Brain microvascular endothelial cell (primary cell): ENCODE results near the gene U2AF2.

ENCODE experiments used
- DNase-seq: peaks from one replicate; pipeline ENCODE4 v3.0.0-alpha.2; 2020
- H3K27ac ChIP-seq: fragments of 250-450 bp; sonication (Bioruptor Pico); 2 replicates; pipeline ENCODE4 v1.5.1; 2020; ENCODE audit warnings: mild to moderate bottlenecking, moderate library complexity
- H3K27me3 ChIP-seq: fragments of 250-450 bp; sonication (Bioruptor Pico); replicated peaks from 2 replicates; pipeline ENCODE4 v1.5.1; 2020; ENCODE audit warnings: mild to moderate bottlenecking
- H3K36me3 ChIP-seq: fragments of 250-450 bp; sonication (Bioruptor Pico); replicated peaks from 2 replicates; pipeline ENCODE4 v1.5.1; 2020; ENCODE audit warnings: mild to moderate bottlenecking
- H3K4me3 ChIP-seq: 2 replicates; pipeline ENCODE4 v1.5.1; 2011; ENCODE audit warnings: low read depth, mild to moderate bottlenecking, control low read depth, low read length, moderate library complexity
- in situ Hi-C: cut with HindIII; loops from 2 replicates; pipeline ENCODE4 v1.10.0; 2017; ENCODE audit warnings: low sequenced_read_pairs, low pct_ligation_motif_present
- TF ChIP-seq, protein P1 (sequence below): IDR thresholded peaks from 2 replicates; pipeline ENCODE4 v1.5.1; 2011; ENCODE audit warnings: low read depth, mild to moderate bottlenecking, moderate library complexity, low read length, control low read depth, inconsistent platforms; ENCODE audit errors: missing control alignments

The U2AF2 gene

DNA sequence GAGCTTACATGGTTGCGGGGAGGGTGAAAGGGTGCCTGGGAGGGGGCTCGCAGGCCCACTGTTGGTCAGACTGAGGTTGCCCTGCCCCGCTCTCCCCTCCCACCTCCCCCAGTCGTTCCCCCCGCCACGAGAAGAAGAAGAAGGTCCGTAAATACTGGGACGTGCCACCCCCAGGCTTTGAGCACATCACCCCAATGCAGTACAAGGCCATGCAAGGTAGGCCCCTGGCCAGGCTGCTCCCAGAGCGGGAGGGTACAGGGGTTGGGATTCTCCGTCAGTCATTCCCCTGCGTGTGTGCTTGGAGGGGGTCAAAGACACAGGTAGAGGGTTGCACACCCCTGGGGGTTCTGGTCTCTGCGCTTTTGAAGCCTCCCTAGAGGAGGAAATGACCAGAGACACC lies 5.6 kb downstream of the U2AF2 start:
- no peak overlapping the region for H3K27ac ChIP-seq
- in situ Hi-C loops, result no loop called here
- H3K36me3 ChIP-seq, result peaks cover 53% of the 10 kb centered on the region

DNA sequence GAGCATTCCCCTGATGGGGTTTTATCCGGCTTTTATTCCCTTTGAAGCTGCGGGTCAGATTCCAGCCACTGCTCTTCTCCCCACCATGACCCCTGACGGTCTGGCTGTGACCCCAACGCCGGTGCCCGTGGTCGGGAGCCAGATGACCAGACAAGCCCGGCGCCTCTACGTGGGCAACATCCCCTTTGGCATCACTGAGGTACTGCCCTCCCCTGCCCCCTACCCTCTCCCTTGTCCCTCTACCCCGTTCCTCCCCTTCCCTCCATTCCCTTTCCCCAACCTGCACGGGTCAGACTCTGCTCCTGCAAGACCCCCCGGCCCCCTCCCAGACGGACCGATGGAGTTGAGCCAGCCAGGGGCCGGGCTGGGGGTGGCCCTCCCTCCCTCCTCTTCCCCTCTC lies 6.2 kb downstream of the U2AF2 start:
- no peak for DNase-seq
- TF ChIP-seq, protein P1, sequence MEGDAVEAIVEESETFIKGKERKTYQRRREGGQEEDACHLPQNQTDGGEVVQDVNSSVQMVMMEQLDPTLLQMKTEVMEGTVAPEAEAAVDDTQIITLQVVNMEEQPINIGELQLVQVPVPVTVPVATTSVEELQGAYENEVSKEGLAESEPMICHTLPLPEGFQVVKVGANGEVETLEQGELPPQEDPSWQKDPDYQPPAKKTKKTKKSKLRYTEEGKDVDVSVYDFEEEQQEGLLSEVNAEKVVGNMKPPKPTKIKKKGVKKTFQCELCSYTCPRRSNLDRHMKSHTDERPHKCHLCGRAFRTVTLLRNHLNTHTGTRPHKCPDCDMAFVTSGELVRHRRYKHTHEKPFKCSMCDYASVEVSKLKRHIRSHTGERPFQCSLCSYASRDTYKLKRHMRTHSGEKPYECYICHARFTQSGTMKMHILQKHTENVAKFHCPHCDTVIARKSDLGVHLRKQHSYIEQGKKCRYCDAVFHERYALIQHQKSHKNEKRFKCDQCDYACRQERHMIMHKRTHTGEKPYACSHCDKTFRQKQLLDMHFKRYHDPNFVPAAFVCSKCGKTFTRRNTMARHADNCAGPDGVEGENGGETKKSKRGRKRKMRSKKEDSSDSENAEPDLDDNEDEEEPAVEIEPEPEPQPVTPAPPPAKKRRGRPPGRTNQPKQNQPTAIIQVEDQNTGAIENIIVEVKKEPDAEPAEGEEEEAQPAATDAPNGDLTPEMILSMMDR, result no peak
- Histone ChIP-seq H3K4me3 (no peak overlapping the region), H3K27me3 (no peaks in the 10 kb centered on the region), H3K27ac (no peak overlapping the region), H3K36me3 (peaks cover 59% of the 10 kb centered on the region)
- in situ Hi-C loops, result no loop called here

More for the DNA sequence above, 5.6 kb downstream of the U2AF2 start:
- DNase-seq, result no peak
- Histone ChIP-seq H3K27me3 (no peaks in the 10 kb centered on the region), H3K4me3 (no peak overlapping the region)
- TF ChIP-seq, protein P1, result no peak

DNA sequence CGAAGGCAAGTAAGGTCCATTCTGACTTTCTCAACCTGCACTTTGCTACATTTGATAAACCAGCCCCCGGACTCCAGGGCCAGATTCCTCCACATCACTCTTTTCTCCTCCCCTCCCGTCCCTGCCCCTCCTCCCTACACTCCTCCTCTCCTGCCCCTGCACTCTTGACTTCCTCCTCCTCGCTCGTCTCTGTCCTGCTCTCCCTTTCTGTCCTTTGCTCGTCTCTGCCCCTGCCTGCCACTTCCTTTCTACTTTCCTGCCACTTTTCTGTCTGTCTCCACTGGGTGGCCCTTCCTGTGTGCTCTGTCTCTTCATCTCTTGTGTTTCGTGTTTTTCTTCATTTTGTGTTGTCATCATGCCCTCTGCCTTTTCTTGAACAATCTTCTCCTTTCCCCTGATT lies 7.0 kb downstream of the U2AF2 start:
- no peaks in the 10 kb centered on the region for H3K27me3 ChIP-seq
- peaks cover 67% of the 10 kb centered on the region for H3K36me3 ChIP-seq
- no peak overlapping the region for H3K4me3 ChIP-seq
- no peak for DNase-seq
- H3K27ac ChIP-seq, result no peak overlapping the region
- in situ Hi-C loops, result no loop called here
- TF ChIP-seq, protein P1, result no peak

DNA sequence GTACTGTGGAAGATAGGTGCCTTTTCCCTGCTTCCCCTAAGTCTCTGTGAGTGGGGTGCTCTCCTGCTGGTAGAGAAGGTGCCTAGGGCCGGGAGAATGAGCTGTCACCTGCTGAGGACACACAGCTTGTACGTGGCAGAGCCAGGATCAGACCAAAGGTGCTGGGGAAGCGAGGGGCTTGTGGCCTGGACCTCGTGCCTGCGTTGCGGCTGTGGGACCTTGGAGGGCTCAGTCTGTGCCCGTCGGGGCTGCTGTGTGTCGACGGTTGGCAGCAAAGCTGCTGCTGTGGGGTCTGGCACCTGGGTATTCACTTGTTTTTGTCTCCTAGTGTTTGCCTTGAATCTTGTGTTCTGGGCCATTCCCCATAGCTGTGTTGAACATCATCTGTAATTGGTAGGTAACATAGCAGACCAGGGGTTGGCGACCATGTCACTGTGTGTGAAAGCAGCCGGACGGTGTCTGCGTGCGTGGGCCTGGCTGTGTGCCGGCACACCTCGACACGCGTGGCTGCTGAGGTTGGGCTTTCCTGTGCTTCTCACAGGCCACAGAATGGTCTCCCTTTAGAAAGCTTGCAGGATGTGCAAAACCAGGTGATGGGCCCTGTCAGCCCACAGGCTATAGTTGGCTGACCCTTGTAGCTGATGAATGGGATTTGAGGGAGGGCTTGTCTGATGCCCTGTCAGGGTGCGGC lies 9.2 kb downstream of the U2AF2 start:
- H3K36me3 ChIP-seq, result peaks cover 86% of the 10 kb centered on the region
- H3K27ac ChIP-seq, result no peak overlapping the region
- no peak overlapping the region for H3K4me3 ChIP-seq
- in situ Hi-C loops, result no loop called here
- no peaks in the 10 kb centered on the region for H3K27me3 ChIP-seq
- TF ChIP-seq, protein P1, result no peak
- DNase-seq, result no peak

DNA sequence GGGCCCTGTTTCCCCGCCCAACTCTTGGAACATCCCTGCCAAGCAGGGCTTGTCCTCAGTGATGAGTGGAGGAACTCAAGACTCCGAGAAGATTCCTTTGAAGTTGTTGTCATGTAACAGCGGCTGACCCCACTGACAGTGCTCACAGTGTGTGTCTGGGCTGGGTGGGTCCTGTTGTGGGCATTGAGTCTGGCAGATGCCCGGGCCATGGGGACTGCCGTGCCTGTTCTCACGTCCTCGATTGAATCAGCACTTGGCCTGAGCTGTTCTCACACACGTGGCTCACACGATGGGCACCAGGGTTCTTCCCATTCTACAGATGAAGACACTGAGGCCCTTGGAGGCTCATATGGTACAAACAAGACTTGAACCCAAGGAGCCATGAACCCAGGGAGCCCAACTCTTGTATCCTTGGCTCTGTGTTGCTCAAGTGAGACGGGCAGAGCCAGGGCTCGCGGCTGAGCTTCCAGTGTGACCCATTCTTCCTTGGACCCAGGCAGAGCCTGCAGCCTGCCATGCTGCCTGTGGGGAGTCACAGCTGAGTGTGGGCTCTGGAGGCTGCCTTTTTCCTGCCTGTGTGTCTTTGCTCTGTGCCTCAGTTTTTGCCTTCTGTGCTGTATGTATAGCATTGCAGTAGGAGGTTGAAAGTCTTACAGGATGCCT lies 11.6 kb downstream of the U2AF2 start:
- peaks cover 85% of the 10 kb centered on the region for H3K36me3 ChIP-seq
- in situ Hi-C loops, result no loop called here
- H3K27me3 ChIP-seq, result no peaks in the 10 kb centered on the region
- H3K27ac ChIP-seq, result no peak overlapping the region
- TF ChIP-seq, protein P1, result no peak
- H3K4me3 ChIP-seq, result no peak overlapping the region
- DNase-seq, result no peak
